NCI-H1930 (cell line): ENCODE data around the gene PIGX.

Source experiments
- DNase-seq, 2 experiments: peaks; one replicate each; lab custom pipeline; 2025; lab: John Stamatoyannopoulos, UW

PIGX gene

DNA sequence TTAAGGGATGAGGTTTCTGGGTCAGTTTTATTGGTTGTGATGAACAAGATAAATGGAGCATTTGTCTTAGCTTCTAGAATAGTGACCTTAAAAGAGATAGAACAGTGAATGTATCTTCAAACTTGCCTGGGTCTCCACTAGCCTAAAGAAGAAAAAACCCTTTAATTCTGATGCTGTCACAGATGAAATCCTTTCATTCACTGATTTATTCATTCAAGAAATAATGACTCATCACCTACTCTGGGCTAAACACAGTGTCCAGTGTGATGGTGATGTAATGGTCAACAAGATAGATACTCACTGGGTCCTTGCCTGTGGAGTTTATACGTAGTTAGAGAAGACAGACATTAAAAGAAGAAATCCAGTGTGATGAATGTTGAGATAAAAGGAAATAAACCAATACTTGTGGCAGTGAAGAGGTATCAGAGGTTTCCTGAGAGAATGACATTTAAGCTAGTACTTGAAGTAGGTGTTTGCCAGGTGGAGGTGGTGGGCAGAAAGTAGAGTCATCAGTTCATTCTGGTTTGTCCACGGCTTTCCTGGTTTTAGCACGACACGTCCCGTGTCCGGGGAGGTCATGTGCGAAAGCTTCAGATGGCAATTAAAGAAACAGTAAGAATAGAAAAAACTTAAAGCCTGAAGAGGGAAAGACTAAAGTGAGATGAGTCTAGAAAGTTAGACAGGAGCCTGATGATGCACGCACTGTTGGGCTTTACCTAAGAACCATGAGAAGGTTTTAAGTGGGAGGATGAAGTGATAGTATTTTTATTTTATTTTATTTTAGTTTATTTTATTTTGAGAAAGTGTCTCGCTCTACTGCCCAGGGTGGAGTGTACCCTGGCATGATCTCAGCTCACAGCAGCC, 45.9 kb downstream of the PIGX start:
- DNase-seq, result no peak

DNA sequence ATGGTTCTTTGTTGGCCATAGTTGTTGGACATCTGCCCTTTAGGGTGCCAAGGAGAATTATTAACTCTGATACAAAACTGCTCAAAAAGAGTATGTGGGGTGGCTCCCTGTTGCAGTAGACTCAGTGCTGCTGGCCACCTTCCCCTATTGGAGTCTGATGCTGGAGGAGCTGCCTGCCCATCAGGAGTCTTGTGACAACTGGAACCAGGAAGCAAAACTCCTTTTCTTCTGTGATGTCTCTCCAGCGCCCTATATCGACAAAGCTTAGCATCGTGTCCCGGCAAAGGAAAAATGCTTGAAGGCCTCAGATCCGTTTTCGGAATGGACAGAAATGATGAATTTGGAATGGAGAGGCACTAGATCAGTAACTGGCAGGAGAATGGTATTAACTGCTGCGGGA, 51.0 kb downstream of the PIGX start:
- no peak for DNase-seq

DNA sequence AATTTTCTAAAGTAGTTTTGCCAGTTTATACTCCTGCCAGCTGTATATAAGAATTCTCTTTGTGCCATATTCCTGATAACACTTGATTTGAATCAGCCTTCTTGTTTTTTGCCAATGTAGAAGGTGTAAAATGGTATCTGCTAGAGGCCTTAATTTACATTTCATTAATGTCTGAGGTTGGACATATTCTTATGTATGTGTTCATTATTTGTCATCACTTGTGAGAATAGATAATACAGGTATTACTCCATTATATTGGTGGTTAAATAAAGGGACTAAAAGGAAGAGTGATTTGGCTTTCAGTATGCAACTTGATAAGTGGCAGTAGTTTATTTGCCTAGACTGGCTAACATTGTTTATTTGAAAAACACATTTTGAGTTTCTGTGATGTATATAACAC, 53.3 kb downstream of the PIGX start:
- DNase-seq, result no peak

DNA sequence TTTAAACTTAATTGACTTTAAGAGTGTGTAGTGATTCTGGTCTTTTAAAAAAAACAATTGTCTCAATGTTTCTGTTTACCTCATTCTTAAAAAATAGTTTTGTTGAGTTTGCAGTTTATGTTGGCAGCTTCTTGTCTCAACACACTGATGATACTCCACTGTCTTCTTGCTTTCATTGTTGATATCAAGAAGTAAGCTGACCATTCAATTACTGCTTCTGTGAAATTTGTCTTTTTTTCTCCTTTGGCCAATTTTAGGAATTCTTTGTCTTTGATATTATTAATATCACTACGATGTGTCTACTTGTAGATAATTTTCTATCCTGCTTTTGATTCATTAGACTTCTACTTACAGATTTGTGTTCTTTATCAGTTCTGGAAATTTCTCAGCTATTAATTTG, 58.9 kb downstream of the PIGX start:
- DNase-seq, result no peak

DNA sequence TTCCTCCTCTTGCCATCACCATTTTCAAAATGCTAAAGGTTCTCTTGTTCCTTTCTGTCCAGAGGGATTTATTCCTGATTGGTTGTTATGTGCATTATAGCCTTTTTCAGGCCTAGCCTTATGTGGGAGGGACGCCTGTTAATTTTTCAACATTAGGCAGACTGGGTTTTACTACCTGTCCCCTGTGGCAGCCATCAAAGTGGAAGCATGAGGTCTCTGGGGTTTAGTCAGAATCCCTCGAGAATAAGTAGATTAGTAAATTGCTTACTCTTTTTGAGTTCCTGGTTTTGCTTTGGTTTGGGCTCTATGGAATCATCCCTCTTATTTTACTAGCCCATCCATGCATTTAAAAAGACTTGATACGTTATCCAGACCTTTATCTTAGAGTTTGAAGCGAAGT, 59.9 kb downstream of the PIGX start:
- no peak for DNase-seq

DNA sequence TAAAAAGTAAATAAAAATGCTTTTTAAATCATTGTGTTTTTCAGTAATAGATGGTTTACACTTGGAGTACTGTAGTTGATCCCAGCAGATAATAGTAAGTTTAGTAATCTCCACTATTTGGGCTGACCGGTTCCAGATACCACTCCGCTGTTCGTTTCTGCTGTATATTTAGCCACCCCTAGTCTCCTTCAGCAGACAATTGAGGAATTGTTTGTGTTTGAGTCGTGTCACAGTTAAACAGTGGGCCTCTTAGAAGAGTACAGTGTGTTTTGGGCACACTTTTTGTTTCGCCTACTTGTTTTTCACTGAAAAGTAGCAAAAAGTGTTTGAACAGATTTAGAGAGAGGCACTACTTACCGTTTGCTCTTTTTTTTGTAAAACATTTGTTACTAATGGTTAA, 60.7 kb downstream of the PIGX start:
- DNase-seq, result no peak

DNA sequence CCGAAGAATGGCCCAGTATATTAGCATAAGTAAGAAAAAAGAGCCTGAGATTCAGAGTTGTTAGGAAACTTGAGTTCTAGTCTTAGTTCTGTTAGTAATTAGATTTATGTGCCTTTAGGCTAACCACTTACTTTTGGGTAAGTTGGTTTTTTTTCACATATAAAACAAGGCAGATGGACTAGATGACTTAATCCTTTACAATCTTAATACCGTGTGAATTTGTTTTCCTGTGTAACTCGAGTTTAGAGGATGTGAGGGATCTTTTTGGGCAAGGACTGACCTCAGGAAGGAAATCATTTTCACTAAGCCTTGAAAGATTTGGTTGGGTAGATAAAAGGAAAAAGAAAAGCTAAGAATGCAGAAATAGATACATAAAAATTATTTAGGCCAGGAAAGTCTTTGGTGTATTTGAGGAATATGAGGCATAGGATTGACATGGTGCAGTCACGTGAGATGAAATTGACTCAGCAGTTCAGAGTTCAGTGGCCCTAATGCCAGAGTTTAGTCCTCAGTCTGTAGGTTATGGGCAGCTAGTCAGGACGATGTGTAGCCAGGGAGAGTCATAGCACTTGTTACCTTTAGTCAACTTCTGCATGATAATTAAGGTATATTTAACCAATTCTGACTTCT, 62.1 kb downstream of the PIGX start:
- no peak for DNase-seq

DNA sequence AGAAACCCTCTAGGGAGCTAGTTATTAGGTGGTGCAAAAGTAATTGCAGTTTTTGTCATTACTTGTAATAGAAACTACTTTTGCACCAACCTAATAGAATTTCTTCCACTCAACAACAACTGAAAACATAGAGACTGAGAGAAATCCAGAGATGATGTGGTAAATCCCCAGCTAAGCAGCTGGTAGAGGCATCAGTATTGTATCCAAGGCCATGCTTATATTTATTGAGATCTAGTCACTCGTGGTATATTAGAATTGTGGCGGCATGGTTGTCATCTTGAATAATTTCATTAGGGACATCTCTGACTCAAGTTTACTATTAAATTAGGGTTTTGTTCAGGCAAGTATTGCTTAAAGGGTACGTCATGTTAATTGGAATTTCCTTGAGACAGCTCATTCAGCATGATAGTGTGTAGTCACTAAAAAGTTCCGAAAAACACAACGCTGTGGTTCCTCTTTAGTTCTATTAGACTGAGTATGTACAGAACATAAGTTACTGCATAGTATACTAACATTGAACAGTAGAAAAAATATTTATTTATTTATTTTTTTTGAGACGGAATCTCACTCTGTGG, 62.8 kb downstream of the PIGX start:
- no peak for DNase-seq

DNA sequence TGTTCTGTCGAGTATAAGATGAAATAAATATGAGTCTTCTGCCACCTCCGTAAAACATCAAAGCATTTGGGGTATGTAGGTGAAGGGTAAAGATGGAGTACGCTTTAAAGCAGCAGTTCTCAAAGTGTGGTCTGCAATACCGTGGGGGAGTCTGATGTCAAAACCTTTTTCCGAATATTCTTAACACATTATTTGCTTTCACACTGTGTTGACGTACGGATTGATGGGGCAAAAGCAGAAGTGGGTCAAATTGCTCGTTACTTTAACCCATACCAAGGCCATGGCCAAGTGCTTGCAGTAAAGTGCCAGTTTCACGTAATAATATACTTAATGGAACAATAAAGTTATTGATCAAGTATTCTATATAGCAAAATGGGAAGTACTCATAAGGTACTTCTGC, 63.8 kb downstream of the PIGX start:
- DNase-seq, result no peak

DNA sequence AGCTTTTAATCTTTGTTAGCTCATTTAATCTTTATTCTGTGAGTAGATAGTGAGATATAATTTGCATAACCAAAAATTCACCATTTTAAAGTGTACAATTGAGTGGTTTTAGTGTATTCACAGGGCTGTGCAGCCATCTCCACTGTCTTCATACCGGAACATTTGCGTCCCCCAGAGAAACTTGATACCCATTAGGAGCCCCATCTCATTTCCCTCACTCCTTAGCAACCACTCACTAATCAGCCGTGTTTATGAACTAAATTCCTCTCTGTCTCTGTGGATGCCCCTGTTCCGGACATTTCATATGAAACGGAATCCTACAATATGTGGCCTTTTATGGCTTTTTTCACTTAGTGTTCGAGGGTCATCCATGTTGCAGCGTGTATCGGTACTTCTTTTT, 65.7 kb downstream of the PIGX start:
- DNase-seq, result no peak

DNA sequence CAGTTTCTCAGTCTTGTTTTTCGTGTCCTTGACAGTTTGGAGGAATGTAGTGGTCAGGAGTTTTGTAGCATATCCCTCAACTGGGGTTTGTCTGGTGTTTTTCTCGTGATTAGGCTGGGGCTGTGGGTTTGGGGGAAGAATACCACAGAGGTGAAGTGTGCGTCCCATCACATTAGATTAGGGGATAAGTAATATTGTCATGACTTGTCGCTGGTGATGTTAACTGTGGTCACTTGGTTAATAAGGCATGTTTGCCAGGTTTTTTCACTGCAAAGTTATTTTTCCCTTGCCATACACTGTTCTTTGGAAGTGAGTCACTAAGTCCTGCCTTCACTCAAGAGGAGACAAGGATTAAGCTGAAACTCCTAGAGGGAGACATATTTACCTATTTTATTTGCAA, 66.6 kb downstream of the PIGX start:
- DNase-seq, result no peak

DNA sequence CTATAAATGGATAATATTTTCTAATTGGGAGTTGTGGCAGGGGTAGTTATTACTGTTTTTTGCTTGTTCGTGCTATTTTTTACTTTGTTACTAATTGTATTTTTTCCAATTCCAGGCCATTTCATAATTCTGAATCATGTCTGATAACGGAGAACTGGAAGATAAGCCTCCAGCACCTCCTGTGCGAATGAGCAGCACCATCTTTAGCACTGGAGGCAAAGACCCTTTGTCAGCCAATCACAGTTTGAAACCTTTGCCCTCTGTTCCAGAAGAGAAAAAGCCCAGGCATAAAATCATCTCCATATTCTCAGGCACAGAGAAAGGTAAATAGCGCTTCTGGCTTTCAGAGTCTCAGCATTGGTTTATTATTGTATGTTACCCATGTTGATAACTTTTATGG, 70.3 kb downstream of the PIGX start:
- DNase-seq, result no peak
